GM12892 (cell line): ENCODE results near the gene IRF2.

Experiments
- POLR2A ChIP-seq: IDR thresholded peaks from 2 replicates; pipeline ENCODE4 v1.6.1; 2011; ENCODE audit warnings: low read depth, low read length, control low read depth
- POLR2AphosphoS5 ChIP-seq: IDR thresholded peaks from 2 replicates; pipeline ENCODE4 v1.6.1; 2011; ENCODE audit warnings: low read depth, low read length, control low read depth
- TAF1 ChIP-seq: IDR thresholded peaks from 2 replicates; pipeline ENCODE4 v1.6.1; 2011; ENCODE audit warnings: low read depth, mild to moderate bottlenecking, control low read depth, low read length, borderline replicate concordance

DNA sequence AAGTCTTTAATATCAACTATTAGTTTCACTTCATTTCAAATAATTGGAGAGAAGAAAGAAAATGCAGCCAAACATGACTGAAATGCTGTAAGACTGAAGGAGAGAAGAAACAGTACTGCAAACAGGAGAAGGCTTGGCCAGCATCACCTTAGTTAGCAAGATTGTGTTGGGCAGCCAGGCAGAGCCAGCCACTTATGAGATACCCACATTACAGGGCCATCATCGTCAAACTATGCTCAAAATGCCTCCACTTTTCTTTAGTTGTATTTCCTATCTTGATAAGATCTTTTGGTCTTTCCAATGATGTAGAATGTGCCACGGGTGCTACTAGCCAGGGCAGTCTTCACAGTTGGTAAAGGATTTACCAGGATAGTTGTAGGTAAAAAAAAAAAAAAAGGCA is 10.9 kb upstream of the IRF2 start:
- TF ChIP-seq POLR2AphosphoS5 (no peak), TAF1 (no peak), POLR2A (no peak)
